Stimulated activated naive CD4-positive, alpha-beta T cell (primary cell): ENCODE data around the gene SMAD1.

Source experiments
- DNase-seq, 6 experiments: peaks; one replicate each; lab custom pipeline; 2025; lab: John Stamatoyannopoulos, UW

The SMAD1 gene

DNA sequence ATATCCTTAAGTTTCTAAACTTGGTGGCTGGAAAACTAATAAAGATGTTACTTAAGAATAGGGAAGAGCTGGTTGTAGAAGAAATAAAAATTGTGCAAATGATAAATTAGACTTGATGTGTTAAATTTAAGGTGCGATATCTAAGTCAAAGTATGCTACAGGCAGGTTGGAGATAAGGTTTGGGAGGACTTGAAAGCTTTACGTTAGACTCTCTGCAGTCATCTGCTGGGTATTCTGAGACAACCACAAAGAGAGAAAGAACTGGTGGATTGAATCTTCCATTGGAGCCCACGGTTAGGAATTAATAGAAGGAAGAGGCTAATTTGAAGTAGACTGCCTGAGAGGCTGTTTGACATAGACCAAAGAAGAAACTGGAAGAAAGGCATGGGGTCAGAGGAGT lies 7.9 kb downstream of the SMAD1 start:
- no peak for DNase-seq

DNA sequence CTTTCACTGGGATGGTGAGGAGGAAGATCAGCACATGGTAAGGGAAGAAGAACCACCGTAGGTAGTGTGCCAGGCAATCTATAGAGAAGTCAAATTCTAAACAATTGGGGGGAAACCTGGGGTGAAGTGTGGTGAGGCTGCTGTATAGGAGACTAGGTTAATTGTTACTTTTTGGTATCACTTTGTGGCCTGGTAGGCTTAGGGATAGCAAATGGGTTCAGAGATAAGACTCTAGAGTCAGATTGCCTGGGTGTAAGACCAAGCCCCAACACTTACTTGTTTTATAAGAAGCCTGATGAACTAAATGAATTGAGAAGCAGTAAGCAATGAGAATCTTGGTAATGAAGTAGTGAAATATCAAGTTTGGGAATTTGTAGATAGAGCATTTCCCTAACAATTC lies 8.7 kb downstream of the SMAD1 start:
- DNase-seq, result no peak

DNA sequence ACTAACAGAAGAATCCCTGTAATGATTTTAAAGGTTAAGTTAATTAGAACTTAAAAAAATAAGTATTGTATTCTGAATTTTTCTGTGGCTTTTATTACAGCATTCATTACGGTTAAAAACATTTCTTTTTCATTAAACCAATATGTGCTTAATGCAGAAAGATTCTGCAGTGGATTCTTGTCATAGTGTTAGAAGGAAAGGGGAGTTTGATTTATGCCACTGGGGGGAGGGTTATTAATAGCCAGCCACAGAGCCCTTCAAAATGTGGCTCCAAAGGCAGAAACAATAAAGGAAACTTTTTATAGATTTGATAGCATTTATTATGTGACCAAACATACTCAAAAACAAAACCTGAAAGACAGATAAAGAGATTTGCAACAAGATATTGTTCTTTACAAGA lies 9.1 kb downstream of the SMAD1 start:
- no peak for DNase-seq

DNA sequence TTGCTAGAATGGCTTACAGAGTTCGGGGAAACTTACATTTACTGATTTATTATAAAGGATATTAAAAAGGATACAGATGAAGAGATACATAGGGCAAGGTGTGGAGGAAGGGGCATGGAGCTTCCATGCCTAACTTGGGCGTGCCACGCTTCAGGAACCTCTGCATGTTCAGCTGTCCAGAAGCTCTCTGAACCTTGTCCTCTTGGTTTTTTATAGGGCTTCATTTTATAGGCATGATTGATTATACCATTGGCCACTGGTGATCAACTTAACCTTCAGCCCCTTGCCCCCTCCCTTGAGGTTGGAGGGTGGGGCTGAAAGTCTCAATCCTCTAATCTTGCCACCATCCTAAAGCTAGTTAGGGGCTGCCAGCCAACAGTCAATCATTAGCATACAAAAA lies 10.7 kb downstream of the SMAD1 start:
- DNase-seq, result no peak

DNA sequence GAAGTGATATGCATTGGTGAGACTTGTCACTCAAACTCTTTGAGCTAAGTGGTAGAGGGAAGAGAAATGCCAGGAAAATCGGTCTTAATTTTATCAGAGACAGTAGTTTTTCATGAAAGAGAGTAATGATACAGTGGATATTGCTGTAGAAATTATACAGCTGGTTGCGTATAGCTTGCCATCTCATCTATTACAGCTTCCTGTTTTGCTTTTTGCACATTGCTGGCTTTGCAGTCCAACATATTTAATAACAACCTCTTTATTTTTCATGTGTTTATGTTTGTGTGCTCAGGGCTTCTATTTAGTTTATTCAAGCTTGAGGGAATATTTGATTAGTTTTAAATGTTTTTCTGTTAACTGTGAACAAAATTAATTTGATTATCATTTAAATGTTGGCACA lies 11.5 kb downstream of the SMAD1 start:
- DNase-seq, result no peak

DNA sequence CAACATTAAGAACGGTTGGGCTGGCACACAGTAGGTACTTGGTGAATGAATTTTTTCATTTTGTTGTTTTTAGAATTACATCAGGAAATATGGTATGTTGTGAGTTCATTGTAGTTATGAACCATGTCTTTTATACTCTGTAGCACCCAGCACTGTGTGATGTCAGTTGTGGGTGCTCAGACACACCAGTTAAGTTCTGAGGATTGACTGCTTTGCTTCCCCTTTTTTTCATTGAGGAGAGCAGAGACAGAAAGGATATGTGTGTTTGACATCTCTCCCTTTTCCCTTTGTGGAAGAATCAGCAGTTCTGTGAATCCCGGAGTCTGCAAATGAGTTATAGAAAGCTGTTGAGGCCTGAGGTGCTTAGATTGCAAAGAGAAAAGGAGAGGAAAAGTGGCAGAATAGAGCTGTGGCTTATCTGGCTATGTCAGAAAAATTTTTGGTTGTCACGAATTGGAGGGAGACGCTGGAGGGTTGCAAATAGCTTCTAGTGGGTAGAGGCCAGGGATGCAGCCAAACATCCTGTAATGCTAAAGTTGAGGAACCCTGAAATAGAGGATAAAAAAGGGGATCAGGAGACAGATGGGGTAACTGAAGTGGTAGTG lies 13.1 kb downstream of the SMAD1 start:
- no peak for DNase-seq

DNA sequence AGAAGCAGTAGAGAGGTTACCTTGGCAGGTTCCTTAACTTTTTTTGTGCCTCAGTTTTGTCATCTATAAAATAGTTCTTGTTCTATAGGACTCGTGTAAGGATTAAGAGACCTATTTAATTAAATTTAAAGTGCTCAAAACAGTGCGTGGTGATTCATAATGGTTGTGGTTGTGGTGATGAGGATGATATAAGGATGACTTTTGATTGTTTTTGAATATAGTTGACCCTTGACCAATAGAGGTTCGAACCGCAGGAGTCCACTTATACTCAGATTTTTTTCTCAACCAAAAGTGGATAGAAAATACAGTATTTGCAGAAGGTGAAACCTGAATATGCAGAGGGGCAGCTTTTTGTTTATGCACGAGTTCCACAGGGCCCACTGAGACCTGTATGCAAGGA lies 14.6 kb downstream of the SMAD1 start:
- no peak for DNase-seq

DNA sequence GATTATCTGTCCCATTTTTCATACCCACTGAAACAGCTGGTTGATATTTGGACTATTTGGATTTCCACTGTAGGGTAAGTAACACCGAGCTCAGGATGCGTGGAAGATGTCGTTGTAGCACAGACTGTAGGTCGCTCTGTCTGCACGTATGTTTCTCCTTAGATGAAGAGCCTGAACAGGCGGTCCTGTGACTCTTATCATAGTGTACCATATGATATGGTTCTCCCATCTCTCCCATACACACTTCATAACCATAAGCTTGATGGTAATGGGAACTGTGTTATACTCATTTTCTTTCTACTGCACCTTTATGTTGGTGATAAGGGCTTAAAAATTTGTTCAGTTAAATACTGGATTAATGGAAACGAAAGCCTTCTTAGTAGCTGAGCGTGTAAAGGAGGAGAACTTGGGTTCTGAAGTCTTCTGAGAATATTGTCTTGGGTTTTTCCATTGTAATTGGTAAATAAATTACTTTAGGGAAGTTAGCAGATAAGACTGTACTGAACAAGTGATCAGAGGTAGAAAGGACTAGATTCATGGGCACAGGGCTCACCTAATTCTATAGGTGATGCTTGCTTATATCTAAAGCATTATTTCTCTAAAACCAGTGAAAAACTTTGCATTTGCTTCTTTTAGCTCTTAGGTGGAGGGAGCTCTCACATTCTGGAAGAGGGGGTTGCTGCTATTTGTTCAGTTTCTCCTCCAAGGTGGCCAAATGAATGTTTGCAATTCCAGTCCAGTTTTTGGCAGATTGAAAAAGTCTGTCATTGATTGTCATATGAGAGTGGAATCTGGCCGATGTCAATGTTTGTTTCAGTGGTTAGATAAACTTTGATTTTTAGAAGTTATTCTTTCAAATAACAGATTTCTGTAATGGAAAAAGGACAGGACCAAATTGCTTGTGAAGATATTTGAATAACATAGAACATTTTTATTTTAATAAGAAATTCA lies 15.8 kb downstream of the SMAD1 start:
- no peak for DNase-seq

DNA sequence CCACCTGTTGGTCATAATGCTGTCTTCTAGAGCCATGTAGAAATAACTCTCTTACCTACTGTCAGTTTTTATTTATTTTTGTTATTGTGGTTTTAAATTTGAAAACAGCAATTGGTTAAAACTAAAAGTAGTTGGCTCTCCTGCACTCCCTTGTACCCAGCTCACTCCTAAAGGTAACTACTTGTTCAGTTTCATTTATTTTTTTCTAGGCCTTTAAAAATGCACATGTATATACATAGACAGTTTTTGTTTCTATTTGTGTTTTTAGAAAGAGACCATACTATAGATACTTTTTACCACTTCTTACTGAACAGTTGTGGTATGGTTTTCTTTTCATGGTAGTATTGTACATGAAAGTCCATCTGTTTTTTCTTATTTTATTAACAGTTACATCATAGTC lies 16.8 kb downstream of the SMAD1 start:
- DNase-seq, result no peak

DNA sequence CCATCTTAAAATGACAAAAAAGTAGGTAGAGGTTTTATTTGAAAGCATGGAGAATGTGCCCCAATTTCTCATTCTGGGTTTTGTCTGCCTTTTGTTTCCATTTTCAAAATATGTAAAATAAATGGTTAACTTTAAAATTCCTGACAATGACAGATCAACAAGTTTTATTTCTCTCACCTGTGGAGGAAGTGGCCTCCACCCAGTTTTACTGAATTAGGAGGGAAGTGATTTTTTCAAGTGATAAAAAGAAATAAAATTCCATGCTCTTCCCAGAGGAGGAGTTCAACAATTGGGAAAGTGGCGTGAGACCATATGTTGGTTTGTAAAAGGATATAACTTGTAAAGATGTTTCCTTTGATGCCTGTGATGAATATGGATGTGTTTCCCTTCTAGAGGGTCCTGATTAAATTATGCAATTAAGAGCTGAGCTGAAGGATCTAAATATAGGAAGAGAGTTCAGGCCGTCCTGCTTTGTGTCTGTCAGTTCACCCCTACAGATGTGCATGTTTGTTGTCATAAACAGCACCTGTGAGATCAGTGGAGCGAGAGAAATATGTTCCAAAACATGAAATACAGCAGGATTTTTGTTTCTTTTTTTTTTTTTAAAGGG lies 19.5 kb downstream of the SMAD1 start:
- DNase-seq, result no peak

DNA sequence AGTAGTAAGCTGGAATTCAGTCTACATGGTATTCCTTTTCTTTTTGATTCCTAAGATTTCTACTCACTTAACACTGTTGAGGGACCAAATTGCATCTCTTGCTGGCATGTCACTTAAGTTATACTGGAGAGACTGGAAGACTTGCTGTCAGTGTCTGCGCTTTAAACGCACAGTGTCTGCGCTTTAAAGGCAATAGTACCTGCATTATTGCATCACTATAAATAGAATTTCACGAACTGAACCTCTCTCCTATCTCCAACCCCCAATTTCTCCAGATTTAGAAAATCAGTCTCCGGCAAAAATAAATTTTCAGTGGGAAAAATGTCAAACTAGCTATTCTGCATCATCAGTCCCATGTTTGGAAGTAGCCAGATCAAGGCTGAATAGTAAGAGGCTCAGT lies 21.2 kb downstream of the SMAD1 start:
- DNase-seq, result no peak

DNA sequence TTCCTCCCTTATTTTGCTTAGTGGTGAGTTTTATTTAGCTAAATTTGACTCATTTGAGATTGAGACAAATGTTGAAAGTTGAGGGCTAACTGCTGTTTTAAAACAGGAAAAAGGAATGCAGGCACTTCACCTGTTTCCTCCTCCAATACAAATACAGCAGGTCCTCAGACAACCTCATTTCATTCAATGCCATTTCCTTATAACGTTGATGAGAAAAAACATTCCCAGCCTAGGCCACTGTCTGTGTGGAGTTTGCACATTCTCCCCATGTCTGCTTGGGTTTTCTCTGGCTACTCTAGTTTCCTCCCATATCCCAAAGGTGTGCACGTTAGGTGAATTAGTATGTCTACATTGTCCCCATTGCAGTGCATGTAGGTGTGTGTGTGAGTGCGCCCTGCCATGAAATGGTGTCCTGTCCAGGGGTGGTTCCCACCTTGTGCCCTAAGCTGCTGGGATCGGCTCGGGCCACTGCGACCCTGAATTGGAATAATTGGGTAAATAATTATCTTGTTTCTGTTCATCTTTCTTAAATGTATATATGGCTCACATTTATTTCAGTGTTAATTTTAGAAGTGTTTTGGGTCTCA lies 21.9 kb downstream of the SMAD1 start:
- DNase-seq, result no peak

DNA sequence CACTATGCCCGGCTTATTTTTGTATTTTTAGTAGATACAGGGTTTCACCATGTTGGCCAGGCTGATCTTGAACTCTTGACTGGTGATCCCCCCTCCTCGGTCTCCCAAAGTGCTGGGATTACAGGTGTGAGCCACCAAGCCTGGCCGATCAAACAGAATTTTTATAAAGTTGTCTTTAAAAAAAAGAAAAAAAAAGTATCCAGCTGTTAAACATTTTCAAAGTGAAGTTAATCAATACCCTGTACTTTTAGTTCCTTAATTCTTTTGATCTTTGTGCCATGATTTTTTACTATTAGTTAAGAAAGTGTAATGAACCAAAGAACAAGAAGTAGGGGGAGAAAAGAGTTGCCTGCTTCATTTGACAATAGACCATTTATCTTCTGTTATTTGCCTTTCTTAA lies 24.3 kb downstream of the SMAD1 start:
- DNase-seq, result no peak

DNA sequence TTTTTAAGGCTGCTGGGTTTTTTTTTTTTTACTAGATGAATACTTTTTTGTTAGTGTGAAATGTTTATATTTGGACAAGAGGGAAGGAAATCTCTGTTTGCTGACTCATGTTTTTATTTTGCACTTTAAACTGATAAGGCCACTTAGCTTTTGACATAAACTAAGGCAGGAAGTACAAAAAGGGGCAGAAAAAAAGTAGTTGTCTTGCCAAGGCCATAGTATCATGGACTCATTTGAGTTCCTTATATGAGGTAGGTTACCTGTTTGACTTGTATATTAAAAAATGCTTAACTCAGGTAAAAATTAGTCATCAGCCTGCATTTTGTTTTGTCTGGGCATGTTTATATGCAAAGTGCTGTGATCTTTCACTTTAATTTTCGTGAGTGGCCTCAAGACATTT lies 26.0 kb downstream of the SMAD1 start:
- no peak for DNase-seq

DNA sequence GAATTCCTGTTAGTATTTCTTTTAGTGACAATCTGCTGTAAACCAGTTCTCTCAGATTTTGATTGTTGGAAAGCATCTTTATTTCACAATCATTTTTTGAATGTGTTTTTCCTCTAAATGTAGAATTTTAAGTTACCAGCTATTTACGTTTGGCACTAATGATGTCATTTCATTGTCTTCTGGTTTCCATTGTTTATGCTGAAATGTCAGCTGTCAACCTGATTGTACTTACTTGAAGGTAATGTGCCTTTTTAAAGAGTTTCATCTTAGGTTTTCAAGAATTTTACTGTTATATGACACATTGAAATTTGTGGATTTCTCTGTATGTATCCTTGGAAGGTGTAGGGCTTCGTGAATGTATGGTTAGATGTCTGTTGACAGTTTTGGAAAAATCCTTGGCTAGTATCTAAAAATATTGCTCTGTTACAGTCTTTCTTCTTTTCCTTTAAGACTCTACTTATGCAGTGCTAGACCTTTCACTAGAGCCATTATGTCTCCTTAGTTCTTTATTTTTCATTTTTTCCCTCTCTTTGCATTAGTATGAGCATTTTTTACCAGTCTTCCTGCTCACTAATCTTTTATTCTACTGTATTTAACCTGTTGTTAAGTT lies 30.4 kb downstream of the SMAD1 start:
- no peak for DNase-seq

DNA sequence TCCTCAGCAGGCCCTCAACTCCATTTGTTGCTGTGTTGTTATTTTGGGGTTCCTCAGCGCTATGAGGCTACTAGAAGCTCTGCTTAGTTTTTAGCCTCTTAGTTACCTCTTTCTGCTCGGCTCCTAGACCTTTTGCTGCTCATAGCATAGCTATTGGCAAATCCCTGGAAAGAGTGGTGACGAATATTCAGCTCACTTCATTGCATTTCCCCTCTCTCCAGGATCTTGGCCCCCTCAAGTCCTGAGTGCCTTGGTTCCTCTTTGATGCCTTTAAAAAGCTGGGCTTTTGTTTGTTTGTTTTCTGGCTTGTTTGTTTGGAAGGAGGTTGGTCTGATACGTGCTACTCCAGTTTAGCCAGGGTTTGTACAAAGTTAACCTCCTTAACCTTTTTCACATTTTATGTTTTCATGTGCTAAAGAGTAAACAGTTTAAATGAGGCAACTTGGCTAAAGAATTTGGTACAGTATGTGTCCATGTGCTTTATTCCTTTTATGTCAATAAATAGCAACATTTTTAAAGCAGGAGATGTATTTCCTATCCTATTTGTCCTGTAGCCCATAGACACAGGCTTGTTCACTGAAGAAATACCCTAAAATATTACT lies 31.5 kb downstream of the SMAD1 start:
- DNase-seq, result no peak

DNA sequence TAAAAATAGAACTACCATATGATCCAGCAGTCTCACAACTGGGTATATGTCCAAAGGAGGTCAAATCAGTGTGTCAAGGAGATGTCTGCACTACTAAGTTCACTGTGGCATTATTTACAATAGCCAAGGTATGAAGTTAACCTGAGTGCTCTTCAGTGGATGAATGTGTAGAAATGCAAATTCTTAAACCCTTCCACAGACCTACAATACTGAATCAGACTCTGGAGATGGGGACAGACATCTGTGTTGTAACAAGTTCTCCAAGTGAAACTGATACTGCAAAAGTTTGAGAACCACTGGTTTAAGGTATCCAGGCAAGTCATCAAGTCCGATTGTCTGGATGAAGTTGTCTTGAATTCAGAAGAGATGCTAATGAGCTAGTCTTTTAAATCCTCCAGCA lies 38.5 kb downstream of the SMAD1 start:
- DNase-seq, result no peak

DNA sequence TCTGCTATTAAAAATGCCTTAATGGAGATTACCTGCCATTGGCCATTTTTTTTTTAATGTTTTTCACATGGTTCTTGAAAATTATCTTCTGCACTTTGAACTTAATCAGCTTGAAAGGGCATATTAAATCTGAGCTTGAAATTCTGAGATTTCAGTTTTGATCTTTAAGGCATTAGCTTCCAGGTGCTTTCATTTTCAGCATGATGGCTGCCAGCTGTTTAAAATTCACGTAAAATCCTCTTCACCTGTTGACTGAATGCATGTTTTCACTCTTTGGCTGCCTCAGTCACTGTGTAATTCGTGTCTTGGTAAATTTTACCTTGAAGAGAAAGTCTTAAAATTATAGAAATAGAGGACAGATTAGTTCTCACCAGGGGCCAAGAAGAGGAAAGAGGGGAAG lies 39.6 kb downstream of the SMAD1 start:
- DNase-seq, result no peak

DNA sequence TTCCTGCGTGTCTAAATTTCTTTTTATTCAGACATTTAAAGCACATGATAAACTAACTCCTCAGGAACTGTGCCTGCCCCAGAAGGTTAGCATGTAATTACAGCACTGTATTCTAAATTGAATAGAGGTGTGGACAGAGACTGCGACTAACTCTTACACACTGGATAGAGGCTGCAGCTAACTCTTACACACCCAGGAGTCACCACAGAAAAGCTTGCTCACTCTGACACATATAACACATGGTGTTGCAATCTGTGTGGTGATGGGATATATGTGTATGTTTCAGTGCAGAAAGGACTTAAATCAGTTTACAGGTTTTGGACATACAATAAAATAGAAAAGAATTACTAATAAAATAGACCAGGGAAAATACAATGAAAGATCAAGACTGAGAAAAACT lies 41.5 kb downstream of the SMAD1 start:
- no peak for DNase-seq

DNA sequence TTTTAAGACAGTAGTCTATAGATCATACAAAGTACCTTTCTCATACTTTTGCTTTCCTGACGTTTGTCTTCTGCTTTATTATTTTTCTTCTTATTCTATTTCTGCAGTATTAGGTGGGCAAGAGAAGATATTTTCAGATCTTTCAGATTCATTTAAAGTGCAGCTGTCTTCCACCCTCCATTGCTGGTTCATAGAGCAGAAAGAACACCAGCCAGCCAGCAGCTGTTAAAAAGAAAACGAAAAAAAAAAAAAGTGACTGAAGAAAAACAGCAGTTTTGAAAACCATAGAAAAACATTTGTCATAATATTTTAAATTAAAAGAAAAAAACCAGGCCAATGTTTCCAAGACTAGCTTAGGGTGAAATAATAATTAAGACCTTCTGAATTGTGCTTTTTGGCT lies 42.9 kb downstream of the SMAD1 start:
- no peak for DNase-seq

DNA sequence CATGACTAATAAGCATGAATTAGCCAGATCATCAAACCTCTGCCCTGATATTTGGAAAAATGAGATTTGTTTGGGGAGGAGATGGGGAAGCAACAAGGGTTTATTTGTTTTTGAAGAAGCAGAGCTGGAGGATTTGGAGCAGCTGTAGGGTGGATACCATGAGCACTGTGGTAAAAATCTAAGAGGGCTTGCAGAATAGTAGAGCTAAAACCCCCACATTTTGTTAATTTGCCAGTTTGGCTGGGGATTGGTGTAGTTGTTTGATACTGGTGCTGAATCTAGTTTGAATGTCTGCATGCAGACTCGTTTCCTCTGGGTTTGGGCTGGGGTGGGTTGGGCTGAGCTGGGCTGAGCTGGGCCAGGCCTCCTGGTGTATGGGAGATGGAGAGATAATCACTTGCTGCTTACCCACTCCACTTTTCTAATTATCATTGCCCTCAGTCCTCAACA lies 43.7 kb downstream of the SMAD1 start:
- no peak for DNase-seq

DNA sequence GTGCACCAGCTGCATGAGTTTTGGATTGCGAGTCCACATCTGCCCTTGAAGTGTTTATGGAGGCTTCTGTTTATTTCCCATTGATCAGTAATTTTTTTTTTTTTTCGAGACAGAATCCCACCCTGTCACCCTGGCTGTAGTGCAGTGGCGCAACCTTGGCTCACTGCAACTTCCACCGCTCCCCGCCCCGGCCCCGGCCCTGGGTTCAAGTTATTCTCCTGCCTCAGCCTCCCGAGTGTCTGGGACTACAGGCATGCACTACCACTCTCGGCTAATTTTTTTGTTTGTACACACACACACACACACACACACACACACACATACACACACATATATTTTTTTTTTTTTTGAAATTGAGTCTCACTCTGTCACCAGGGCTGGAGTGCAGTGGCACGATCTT lies 46.1 kb downstream of the SMAD1 start:
- no peak for DNase-seq
